ENCODE data around the gene FSHR. TPM values are rescaled to one million over a fixed set of nuclear protein-coding genes. Genes with fewer than 3 reads are reported as not detected.

Gene FSHR
- total and polyA plus RNA-seq, 2 donors (not counting 3 experiments of a cell fraction or from before 2014, with no cell fraction given), result not detected

- H2AFZ ChIP-seq (ENCODE audit: low read depth, low read length), result no peak overlapping the region
- no peaks in the 10 kb centered on the region for H3K27me3 ChIP-seq (ENCODE audit: control insufficient read depth in 2 of 2, insufficient read depth in 2 of 2, low read length in 2 of 2)
- no peak overlapping the region for H3K27ac ChIP-seq (ENCODE audit: insufficient read depth, low read depth, low read length)
- no TSS peak for BruUV-seq (replicated peaks)
- no peak for FAIRE-seq
- H3K9me1 ChIP-seq (replicated peaks; ENCODE audit: control insufficient read depth, extremely low read depth, insufficient read depth, low read length), result no peaks in the 10 kb centered on the region
- TF ChIP-seq POLR2A (IDR thresholded peaks at IDR 0.05; ENCODE audit: low read depth, low read length) (no peak), GATA2 (IDR thresholded peaks at IDR 0.05; ENCODE audit: insufficient read depth, insufficient read length, low read depth, low read length) (no peak), MAX (IDR thresholded peaks at IDR 0.05; ENCODE audit: insufficient read depth, insufficient read length) (no peak)
- POLR2A ChIA-PET, result no interaction called here
- no peaks in the 10 kb centered on the region for H4K20me1 ChIP-seq (replicated peaks; ENCODE audit: control insufficient read depth, extremely low read depth, insufficient read depth, low read length)
- H3K4me3 ChIP-seq (replicated peaks in 1 of 3; ENCODE audit: insufficient read depth in 1 of 3, low read depth in 1 of 3, low read length in 3 of 3), result no peak overlapping the region
- no peaks in the 10 kb centered on the region for H3K4me1 ChIP-seq (ENCODE audit: control insufficient read depth, extremely low read depth, insufficient read depth, low read length)
- H3K36me3 ChIP-seq (ENCODE audit: control insufficient read depth in 2 of 2, extremely low read depth in 1 of 2, insufficient read depth in 2 of 2, low read length in 2 of 2), result no peaks in the 10 kb centered on the region
- CTCF ChIA-PET, result no interaction called here
- no peak overlapping the region for H3K4me2 ChIP-seq (ENCODE audit: insufficient read depth, low read length)
- dilution Hi-C loops (cut with MboI; ENCODE audit: extremely low pct_ligation_motif_present, low sequenced_read_pairs), result no loop called here
- no peak overlapping the region for H3K9ac ChIP-seq (replicated peaks; ENCODE audit: extremely low read depth, insufficient read depth, low read length)
- no peak for DNase-seq (ENCODE audit: low read depth, low spot score)
- intact Hi-C loops (cut with micrococcal nuclease), result no loop called here
- no peaks in the 10 kb centered on the region for H3K79me2 ChIP-seq (ENCODE audit: control insufficient read depth, insufficient read depth, low read length)
- H3K9me3 ChIP-seq (replicated peaks; ENCODE audit: control insufficient read depth, insufficient read depth, low read length), result no peaks in the 10 kb centered on the region
These were observed 120.7 kb downstream of the FSHR start for GRCh38 chr2:49033394-49034185.

- intact Hi-C loops (cut with micrococcal nuclease), result no loop called here
- Histone ChIP-seq H3K9ac (replicated peaks; ENCODE audit: extremely low read depth, insufficient read depth, low read length) (no peak overlapping the region), H3K4me3 (replicated peaks in 1 of 3; ENCODE audit: insufficient read depth in 1 of 3, low read depth in 1 of 3, low read length in 3 of 3) (no peak overlapping the region), H3K27me3 (ENCODE audit: control insufficient read depth in 2 of 2, insufficient read depth in 2 of 2, low read length in 2 of 2) (no peaks in the 10 kb centered on the region), H3K9me1 (replicated peaks; ENCODE audit: control insufficient read depth, extremely low read depth, insufficient read depth, low read length) (no peaks in the 10 kb centered on the region), H3K4me2 (ENCODE audit: insufficient read depth, low read length) (no peak overlapping the region), H3K36me3 (ENCODE audit: control insufficient read depth in 2 of 2, extremely low read depth in 1 of 2, insufficient read depth in 2 of 2, low read length in 2 of 2) (no peaks in the 10 kb centered on the region), H3K9me3 (replicated peaks; ENCODE audit: control insufficient read depth, insufficient read depth, low read length) (no peaks in the 10 kb centered on the region), H2AFZ (ENCODE audit: low read depth, low read length) (no peak overlapping the region), H3K27ac (ENCODE audit: insufficient read depth, low read depth, low read length) (no peak overlapping the region), H3K79me2 (ENCODE audit: control insufficient read depth, insufficient read depth, low read length) (no peaks in the 10 kb centered on the region), H3K4me1 (ENCODE audit: control insufficient read depth, extremely low read depth, insufficient read depth, low read length) (no peaks in the 10 kb centered on the region), H4K20me1 (replicated peaks; ENCODE audit: control insufficient read depth, extremely low read depth, insufficient read depth, low read length) (no peaks in the 10 kb centered on the region)
- FAIRE-seq (no peak), DNase-seq (ENCODE audit: low read depth, low spot score) (no peak)
- CTCF ChIA-PET, result no interaction called here
- BruUV-seq (replicated peaks), result no TSS peak
- dilution Hi-C loops (cut with MboI; ENCODE audit: extremely low pct_ligation_motif_present, low sequenced_read_pairs), result no loop called here
- POLR2A ChIA-PET, result no interaction called here
- TF ChIP-seq JUN (IDR thresholded peaks at IDR 0.05; ENCODE audit: borderline replicate concordance, insufficient read depth, insufficient read length, low read depth) (no peak), CTCF (IDR thresholded peaks at IDR 0.05; ENCODE audit: extremely low read depth in 1 of 2, insufficient read depth in 1 of 2, low read depth in 1 of 2, low read length in 2 of 2) (no peak), MAX (IDR thresholded peaks at IDR 0.05; ENCODE audit: insufficient read depth, insufficient read length) (no peak)
These were observed 121.4 kb downstream of the FSHR start for GRCh38 chr2:49032936-49033335.

All from endothelial cell of umbilical vein (primary cell).